KOPT-K1 (cell line): ENCODE measurements around the gene NPTX2.
"Not testable (repeated sequence)": the region's sequence is repeated elsewhere in the genome, so short reads cannot be mapped to it uniquely, and the experiment has no call there.

Source experiments
- H3K27ac ChIP-seq: fragments of 200-600 bp; sonication (generic); 2 replicates; pipeline ENCODE4 v1.5.1; 2016; ENCODE audit warnings: antibody characterized with exemption, mild to moderate bottlenecking, low read depth, low read length; ENCODE audit not compliant: poor library complexity, severe bottlenecking
- H3K36me3 ChIP-seq: fragments of 200-600 bp; sonication (generic); 2 replicates; pipeline ENCODE4 v1.5.1; 2017; ENCODE audit warnings: antibody characterized with exemption, mild to moderate bottlenecking, low read length, moderate library complexity; ENCODE audit not compliant: insufficient read depth
- H3K9me3 ChIP-seq: fragments of 200-600 bp; sonication (generic); 2 replicates; pipeline ENCODE4 v1.5.1; 2017; ENCODE audit warnings: antibody characterized with exemption, low read length, mild to moderate bottlenecking; ENCODE audit not compliant: insufficient read depth, poor library complexity, severe bottlenecking

The NPTX2 gene, protein sequence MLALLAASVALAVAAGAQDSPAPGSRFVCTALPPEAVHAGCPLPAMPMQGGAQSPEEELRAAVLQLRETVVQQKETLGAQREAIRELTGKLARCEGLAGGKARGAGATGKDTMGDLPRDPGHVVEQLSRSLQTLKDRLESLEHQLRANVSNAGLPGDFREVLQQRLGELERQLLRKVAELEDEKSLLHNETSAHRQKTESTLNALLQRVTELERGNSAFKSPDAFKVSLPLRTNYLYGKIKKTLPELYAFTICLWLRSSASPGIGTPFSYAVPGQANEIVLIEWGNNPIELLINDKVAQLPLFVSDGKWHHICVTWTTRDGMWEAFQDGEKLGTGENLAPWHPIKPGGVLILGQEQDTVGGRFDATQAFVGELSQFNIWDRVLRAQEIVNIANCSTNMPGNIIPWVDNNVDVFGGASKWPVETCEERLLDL

DNA sequence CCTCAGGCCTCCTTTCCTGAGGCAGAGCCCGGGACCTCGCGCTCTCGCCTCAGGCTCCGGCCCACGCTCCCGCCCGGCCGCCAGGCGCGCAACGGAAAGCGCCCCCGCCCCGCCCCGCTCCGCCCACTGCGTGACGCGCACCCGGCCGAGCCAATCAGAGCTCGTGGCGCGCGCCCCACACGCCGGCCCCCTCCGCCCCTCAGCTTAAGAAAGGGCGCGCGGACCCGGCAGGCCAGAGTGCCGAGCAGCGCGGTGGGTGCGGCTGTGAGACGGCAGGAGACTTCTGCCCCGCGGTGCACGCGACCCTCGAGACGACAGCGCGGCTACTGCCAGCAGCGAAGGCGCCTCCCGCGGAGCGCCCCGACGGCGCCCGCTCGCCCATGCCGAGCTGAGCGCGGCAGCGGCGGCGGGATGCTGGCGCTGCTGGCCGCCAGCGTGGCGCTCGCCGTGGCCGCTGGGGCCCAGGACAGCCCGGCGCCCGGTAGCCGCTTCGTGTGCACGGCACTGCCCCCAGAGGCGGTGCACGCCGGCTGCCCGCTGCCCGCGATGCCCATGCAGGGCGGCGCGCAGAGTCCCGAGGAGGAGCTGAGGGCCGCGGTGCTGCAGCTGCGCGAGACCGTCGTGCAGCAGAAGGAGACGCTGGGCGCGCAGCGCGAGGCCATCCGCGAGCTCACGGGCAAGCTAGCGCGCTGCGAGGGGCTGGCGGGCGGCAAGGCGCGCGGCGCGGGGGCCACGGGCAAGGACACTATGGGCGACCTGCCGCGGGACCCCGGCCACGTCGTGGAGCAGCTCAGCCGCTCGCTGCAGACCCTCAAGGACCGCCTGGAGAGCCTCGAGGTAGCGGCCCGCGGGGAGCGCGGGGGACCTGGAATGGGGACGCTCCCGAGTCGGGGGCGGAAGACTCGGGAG lies at the start of gene NPTX2:
NPTX2 (plus strand) TSS at position 235 of the 909 bp plus-strand sequence; CDS start at position 412, 177 bp downstream.
- Histone ChIP-seq H3K27ac (no peak within 1 kb of the TSS), H3K36me3 (no peaks in the 10 kb centered on the region), H3K9me3 (peaks cover 6% of the 10 kb centered on the region)

DNA sequence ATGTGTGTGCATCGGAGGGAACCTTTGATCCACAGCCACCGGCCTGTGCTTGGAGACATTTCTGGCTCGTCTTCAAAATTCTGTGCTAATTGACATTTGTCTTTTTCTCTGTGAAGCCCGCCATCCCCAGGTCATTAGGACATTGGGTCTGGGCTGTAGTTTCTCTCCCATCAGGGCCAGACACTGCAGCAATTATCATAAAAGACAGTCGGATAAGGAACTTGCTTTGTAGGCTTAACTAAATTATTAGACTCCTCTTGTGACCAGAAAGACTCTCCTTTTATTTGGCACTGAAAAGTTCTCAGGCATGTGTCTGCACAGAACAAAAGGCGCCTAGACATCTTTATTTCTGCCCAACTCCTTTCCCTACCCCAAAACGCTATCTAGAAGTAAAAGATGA lies 49.1 kb upstream of the NPTX2 start:
- Histone ChIP-seq H3K9me3 (peaks cover 8% of the 10 kb centered on the region), H3K36me3 (no peaks in the 10 kb centered on the region), H3K27ac (no peak overlapping the region)

DNA sequence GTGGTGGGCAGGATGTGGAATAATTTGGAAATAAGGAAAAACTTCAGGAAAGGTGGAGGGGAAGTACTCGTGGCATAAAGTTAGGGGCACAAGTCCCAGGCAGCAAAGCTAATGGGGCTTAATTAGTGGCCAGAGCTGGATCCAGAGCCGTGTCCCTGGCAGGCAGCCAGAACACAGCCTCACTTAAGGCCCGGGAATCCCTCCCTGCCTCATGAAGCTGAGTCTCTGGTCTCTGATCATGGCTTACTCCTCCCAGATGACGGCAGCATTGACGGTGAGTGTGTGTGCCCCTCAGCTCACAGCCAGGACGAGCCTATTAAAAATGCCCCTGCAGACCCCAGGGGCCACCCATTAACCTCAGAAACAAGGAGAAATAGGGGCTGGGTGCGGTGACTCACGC lies 48.2 kb upstream of the NPTX2 start:
- Histone ChIP-seq H3K27ac (no peak overlapping the region), H3K36me3 (no peaks in the 10 kb centered on the region), H3K9me3 (peaks cover 8% of the 10 kb centered on the region)

DNA sequence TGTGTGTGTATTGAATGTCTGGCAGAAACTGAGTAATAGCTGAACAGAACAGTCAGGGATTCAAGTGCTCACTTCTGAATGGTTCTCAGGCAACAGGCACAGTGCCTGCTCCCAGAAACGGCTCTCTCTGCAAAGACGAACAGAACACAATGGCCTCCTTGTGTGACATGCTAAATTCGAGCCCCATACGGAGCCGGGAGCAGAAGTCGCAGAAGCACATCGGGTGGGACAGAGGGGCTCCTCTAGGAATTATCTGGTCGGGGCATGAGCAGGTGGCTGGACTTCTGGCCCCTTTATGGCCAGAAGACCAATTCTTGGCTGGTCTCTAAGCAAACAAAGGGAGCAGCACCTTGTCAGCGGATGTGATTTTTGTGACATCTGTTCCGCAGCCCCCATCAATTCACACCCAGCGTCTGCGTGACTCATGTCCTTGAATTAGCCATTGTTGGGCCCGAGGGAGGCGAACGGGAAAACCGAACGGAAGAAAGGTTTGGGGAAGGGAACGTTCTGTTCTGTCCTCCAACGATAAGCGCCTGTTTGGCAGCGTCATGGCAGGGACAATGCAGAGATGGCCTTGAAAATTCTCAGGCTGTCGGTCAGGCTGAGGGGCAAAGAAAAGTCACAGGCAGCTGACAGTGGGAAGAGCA lies 47.3 kb upstream of the NPTX2 start:
- Histone ChIP-seq H3K36me3 (no peaks in the 10 kb centered on the region), H3K9me3 (peaks cover 1% of the 10 kb centered on the region), H3K27ac (no peak overlapping the region)

DNA sequence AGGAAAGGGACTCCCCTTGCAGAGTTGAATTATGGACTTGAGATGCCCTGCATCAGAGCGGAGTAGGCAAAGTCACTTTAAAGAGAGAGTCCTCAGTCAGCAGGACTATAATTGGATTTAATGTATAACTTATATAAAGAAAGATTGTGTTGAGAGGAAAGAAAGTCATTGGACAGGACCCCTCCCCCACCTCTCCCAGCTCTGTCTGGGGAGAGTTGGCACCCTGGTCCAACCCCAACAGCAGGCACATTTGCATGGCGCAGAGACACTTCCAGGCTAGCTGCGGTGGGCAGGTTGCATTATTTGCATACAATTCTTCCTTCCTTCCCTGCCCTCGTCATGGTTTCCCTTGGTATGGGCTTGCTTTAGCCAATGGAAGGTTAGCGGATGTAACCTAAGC lies 46.1 kb upstream of the NPTX2 start:
- Histone ChIP-seq H3K36me3 (no peaks in the 10 kb centered on the region), H3K9me3 (peaks cover 8% of the 10 kb centered on the region), H3K27ac (no peak overlapping the region)

DNA sequence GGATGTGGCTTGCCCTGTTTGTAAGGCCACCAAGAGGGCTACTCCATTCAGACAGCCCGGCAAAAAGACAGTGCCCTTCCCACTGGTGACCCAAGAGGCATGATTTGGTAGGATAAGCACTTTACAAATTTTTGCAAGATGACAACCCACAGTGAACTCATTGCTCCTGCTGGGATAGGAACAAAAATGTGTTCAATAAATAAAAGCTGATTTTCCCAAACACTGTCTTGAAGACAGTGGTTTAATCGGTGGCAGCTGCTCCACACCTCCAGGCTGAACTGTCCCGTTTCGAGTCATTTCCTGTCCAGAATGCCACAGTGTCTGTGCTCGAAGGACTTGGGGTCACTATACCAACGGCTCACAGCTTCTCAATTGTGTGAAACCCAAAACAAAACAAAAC lies 45.1 kb upstream of the NPTX2 start:
- Histone ChIP-seq H3K36me3 (no peaks in the 10 kb centered on the region), H3K27ac (no peak overlapping the region), H3K9me3 (peaks cover 17% of the 10 kb centered on the region)

DNA sequence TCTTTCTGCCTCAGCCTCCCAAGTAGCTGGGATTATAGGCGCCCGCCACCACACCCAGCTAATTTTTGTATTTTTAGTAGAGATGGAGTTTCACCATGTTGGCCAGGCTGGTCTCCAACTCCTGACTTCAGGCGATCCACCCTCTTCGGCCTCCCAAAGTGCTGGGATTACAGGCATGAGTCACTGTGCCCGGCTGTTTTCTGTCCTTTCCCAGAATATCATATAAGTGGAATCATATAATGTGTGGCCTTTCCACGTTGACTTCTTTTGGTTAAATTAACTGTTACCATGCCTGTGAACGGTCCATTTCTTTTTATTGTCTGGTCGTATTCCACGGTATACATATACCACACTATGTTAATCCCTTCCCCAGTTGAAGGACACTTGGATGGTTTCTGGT lies 44.4 kb upstream of the NPTX2 start:
- H3K27ac ChIP-seq: not testable (repeated sequence)

DNA sequence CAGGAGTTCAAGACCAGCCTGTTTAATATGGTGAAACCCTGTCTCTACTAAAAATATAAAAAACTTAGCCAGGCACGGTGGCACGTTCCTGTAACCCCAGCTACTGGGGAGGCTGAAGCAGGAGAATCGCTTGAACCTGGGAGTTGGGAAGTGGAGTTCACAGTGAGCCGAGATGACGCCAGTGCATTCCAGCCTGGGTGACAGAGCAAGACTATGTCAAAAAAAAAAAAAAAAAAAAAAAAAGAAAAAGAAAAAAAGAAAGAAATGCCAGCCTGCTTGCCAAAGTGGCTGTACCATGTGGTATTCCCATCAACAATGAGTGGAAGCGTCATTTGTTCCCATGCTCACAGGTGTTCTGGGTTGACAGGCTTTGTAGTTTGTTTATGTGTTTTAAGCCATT lies 43.3 kb upstream of the NPTX2 start:
- no peaks in the 10 kb centered on the region for H3K36me3 ChIP-seq
- H3K27ac ChIP-seq: no peak overlapping the region
- H3K9me3 ChIP-seq: peaks cover 20% of the 10 kb centered on the region

More for the DNA sequence above, 44.4 kb upstream of the NPTX2 start:
- not testable (repeated sequence) for H3K36me3 ChIP-seq
- peaks cover 20% of the 10 kb centered on the region for H3K9me3 ChIP-seq

DNA sequence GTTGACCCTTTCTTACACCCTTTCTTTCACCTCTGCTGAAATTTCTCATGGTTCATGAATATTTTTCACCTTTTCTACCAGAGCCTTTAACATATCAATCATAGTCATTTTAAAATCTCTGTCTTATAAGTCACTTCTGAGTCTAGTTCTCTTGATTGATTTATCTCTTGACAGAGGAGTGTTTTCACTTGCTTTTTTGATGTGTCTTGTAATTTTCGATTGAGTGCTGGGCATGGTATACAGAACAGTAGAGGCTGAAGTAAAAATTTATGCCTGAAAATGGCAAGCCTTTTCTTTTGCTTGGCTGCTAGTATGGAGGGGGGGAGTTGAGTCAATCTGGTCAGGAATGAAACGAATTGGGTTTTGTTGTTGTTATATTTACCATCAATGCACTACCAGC lies 41.2 kb upstream of the NPTX2 start:
- Histone ChIP-seq H3K27ac (no peak overlapping the region), H3K9me3 (peaks cover 20% of the 10 kb centered on the region)

DNA sequence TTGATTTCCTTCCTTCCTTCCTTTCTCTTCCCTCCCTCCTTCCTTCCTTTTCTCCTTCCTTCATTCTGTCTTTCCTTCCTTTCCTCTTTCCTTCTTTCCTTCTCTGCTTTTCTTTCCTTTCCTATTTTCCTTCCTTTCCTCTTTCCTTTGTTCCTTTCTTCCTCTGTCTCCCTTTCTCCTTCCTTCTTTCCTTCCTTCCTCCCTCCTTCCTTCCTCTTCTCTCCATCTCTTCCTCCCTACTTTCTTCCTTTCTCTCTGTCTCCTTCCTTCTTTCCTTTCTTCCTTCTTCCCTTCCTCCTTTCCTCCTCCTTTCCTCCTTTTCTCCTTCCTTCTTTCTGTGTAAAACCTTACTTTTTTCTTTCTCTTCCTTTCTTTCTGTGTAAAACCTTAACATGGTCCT lies 32.3 kb upstream of the NPTX2 start:
- H3K27ac ChIP-seq: no peak overlapping the region
- H3K36me3 ChIP-seq: no peaks in the 10 kb centered on the region
- H3K9me3 ChIP-seq: peaks cover 5% of the 10 kb centered on the region

More for the DNA sequence above, 41.2 kb upstream of the NPTX2 start:
- H3K36me3 ChIP-seq: no peaks in the 10 kb centered on the region

DNA sequence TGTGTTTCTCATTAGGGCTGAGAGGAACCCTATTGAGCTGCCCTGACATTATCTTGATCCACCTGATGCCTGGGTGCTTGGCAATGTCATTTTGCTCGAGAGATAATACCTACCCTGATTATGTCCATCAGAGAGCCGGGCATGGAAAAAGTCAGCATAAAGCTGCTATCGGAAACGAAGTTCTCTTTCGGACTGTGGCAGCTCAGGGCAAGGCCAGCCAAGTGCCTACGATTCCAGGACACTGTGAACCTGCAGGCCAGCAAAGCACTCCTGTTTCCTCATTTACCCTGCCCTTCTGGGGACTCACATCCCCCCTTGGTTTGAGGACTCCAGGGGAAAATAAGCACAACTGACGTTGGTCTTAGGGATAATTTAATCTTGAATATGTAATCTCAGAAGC lies 25.2 kb upstream of the NPTX2 start:
- no peak overlapping the region for H3K27ac ChIP-seq
- H3K9me3 ChIP-seq: no peaks in the 10 kb centered on the region
- H3K36me3 ChIP-seq: no peaks in the 10 kb centered on the region

DNA sequence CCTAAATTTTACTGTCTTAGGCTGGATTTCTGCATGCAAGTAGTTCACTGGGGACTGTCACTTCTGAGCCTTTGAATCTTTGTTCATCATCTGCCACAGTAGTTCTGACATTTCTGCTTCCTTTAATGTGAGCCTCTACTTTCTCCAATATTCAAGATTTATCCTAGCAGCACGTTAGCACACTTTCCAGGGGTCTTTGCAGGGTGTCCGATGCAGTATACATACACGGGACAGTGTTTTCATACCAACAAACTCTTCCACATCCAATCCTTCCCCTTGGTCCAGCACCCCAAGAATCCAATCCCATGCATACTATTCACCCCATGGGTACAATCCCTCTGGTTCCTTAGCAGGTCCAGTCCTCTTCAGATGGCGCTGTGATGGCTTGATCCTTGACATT lies 22.7 kb upstream of the NPTX2 start:
- Histone ChIP-seq H3K27ac (no peak overlapping the region), H3K36me3 (no peaks in the 10 kb centered on the region), H3K9me3 (no peaks in the 10 kb centered on the region)

DNA sequence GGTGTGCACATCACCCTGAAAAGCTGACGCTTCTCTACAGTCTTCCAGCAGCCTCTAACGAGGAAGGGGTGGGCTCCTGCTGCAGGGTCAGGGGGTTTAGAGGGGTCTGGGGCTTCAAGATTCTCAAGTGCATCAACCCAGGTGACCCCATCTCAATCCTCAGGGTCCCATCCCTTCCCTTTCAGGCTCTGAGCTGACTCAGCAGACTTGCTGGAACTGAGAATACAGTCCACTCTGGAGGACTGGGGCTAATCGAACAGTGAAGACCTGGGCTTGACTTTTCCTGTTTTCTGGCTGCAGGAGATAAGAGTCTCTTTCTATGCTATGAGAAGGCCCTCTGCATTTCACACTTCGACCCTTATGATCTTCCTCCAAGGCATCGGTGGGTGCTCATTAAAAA lies 22.3 kb upstream of the NPTX2 start:
- Histone ChIP-seq H3K36me3 (no peaks in the 10 kb centered on the region), H3K27ac (no peak overlapping the region), H3K9me3 (no peaks in the 10 kb centered on the region)

DNA sequence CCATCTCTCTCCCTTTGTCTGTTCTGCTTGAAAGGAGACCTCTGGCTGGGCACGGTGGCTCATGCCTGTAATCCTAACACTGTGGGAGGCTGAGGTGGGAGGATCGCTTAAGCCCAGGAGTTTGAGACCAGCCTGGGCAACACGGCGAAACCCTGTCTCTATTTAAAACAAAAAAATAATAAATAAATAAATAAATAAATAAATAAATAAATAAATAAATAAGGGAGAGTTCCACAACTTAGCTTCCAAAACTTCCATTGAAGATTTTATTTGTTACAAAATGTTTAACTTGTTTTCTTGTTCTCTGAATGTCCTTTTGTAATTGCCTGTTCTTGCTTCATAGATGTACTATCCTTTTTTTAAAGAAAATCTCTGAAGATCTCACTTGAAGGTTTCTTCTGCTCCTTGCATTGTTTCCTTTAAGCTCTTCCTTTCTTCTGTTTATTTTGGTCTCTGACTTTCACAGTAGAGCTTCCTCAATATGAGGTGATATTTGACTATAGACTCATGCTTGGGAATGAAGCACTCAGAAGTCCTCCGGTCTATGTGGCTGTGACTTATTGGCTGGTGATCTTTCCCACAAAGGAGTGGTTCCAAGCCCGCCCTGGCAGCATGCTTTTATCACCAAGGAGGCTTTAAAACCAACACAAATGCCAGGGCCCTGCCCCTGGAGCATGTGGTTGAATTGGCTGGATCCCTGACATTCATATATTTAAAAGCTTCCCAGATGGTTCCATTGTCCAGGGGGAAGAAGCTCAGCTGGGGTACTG lies 18.1 kb upstream of the NPTX2 start:
- Histone ChIP-seq H3K36me3 (no peaks in the 10 kb centered on the region), H3K27ac (no peak overlapping the region), H3K9me3 (no peaks in the 10 kb centered on the region)
